ENCODE measurements around the gene CFAP77. TPM values are rescaled to one million over a fixed set of nuclear protein-coding genes. Genes with fewer than 3 reads are reported as not detected.

CFAP77 gene
- polyA plus RNA-seq, 1 donor from 2014 or later = not detected

DNA sequence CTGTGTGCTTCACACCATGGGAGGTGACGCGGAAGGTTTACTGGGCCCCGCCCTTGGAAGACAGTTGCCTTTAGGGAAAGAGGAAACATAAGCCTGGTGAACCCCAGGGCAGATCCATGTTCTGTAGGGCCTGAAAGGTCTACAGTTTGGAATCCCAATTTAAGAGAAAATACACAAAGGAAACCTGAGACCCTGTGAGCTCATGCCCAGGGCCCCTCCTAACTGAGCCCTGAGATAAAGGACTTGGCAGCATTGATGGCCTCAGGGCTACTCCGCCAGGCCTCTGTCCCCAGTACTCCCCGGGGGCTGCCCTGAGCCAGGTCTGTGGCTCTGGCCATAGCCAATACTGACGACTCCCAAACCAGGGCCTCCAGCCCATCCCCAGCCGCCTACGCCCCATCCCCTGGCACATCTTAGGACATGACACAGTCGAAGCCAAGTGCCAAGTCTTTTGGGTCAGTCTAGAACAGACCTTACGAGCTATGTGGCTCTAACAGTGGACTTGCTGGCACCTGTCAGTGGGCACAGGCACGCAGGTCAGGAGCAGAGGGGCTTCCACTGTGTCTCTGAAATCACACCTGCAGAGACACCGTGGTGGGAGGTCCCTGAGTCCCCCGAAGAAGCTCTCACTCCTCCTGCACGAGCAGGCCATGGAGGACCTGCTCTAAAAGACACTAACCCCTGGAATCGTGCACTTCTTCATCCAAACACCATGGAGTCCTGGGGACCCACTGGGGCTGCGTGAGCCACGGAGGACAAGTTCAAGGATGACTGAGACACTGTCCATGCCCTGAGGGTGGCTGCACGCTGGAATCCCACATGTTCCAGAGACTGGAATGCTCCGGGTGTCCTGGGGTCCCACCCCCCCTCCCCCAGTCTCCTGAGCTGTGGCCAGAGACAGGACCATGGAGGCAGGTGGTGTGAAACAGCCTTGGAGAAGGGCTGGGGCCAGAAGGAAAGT, 132.1 kb downstream of the CFAP77 start:
- Histone ChIP-seq H2AFZ (ENCODE audit: low read depth, low read length) (no peak overlapping the region), H3F3A (ENCODE audit: insufficient read depth, low read length, poor library complexity, severe bottlenecking) (no peaks in the 10 kb centered on the region), H3K4me3 (ENCODE audit: low read length) (no peak overlapping the region), H3K27me3 (ENCODE audit: insufficient read depth, low read depth, low read length) (no peaks in the 10 kb centered on the region), H3K4me2 (ENCODE audit: low read length) (no peak overlapping the region), H3K79me2 (replicated peaks; ENCODE audit: insufficient read depth, low read length) (no peaks in the 10 kb centered on the region), H4K20me1 (ENCODE audit: insufficient read depth) (no peaks in the 10 kb centered on the region), H3K9me2 (ENCODE audit: insufficient read depth, low read length) (no peaks in the 10 kb centered on the region), H3K9me3 (ENCODE audit: low read length) (no peaks in the 10 kb centered on the region), H3K9ac (ENCODE audit: low read length) (no peak overlapping the region), H3K27ac (ENCODE audit: low read length) (no peak overlapping the region), H3K36me3 (ENCODE audit: insufficient read depth, low read length) (no peaks in the 10 kb centered on the region)
- TF ChIP-seq EP300 (conservative IDR thresholded peaks at IDR 0.05; ENCODE audit: poor library complexity, severe bottlenecking) (no peak), TAF1 (IDR thresholded peaks at IDR 0.05; ENCODE audit: low read depth) (no peak), POLR2AphosphoS5 (IDR thresholded peaks at IDR 0.05) (no peak), SMC3 (conservative IDR thresholded peaks at IDR 0.05; ENCODE audit: poor library complexity) (no peak), EZH2 (IDR thresholded peaks at IDR 0.05; ENCODE audit: borderline replicate concordance, insufficient read depth, low read length, poor library complexity, severe bottlenecking) (no peak), MXI1 (conservative IDR thresholded peaks at IDR 0.05; ENCODE audit: poor library complexity, severe bottlenecking) (no peak)
- TF ChIP-seq, protein P1, sequence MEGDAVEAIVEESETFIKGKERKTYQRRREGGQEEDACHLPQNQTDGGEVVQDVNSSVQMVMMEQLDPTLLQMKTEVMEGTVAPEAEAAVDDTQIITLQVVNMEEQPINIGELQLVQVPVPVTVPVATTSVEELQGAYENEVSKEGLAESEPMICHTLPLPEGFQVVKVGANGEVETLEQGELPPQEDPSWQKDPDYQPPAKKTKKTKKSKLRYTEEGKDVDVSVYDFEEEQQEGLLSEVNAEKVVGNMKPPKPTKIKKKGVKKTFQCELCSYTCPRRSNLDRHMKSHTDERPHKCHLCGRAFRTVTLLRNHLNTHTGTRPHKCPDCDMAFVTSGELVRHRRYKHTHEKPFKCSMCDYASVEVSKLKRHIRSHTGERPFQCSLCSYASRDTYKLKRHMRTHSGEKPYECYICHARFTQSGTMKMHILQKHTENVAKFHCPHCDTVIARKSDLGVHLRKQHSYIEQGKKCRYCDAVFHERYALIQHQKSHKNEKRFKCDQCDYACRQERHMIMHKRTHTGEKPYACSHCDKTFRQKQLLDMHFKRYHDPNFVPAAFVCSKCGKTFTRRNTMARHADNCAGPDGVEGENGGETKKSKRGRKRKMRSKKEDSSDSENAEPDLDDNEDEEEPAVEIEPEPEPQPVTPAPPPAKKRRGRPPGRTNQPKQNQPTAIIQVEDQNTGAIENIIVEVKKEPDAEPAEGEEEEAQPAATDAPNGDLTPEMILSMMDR (IDR thresholded peaks at IDR 0.05; ENCODE audit: poor library complexity, severe bottlenecking) = no peak

DNA sequence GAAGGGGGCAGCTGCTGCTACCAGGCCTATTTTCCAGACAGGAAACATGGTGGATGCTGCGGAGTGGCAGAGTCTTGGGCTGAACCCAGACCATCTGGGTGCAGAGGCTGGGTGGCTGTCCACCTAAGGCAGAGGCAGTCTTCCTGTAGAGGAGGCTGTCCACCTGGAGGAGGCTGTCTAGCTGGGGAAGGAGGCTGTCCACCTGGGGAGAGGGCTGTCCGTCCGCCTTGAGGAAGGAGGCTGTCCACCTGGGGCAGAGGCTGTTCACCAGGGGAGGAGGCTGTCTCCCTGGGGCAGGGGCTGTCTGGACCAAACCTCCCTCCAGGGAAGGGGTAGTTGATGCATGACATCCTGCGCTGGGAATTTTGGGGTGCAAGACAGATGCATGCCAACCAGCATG, 133.2 kb downstream of the CFAP77 start:
- H3K9me2 ChIP-seq (ENCODE audit: insufficient read depth, low read length) = no peaks in the 10 kb centered on the region
- no peak overlapping the region for H3K4me3 ChIP-seq (ENCODE audit: low read length)
- TF ChIP-seq, protein P1 (IDR thresholded peaks at IDR 0.05; ENCODE audit: poor library complexity, severe bottlenecking) = no peak
- TF ChIP-seq MXI1 (conservative IDR thresholded peaks at IDR 0.05; ENCODE audit: poor library complexity, severe bottlenecking) = no peak
- TF ChIP-seq, protein P2, sequence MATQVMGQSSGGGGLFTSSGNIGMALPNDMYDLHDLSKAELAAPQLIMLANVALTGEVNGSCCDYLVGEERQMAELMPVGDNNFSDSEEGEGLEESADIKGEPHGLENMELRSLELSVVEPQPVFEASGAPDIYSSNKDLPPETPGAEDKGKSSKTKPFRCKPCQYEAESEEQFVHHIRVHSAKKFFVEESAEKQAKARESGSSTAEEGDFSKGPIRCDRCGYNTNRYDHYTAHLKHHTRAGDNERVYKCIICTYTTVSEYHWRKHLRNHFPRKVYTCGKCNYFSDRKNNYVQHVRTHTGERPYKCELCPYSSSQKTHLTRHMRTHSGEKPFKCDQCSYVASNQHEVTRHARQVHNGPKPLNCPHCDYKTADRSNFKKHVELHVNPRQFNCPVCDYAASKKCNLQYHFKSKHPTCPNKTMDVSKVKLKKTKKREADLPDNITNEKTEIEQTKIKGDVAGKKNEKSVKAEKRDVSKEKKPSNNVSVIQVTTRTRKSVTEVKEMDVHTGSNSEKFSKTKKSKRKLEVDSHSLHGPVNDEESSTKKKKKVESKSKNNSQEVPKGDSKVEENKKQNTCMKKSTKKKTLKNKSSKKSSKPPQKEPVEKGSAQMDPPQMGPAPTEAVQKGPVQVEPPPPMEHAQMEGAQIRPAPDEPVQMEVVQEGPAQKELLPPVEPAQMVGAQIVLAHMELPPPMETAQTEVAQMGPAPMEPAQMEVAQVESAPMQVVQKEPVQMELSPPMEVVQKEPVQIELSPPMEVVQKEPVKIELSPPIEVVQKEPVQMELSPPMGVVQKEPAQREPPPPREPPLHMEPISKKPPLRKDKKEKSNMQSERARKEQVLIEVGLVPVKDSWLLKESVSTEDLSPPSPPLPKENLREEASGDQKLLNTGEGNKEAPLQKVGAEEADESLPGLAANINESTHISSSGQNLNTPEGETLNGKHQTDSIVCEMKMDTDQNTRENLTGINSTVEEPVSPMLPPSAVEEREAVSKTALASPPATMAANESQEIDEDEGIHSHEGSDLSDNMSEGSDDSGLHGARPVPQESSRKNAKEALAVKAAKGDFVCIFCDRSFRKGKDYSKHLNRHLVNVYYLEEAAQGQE (IDR thresholded peaks at IDR 0.05; ENCODE audit: borderline replicate concordance) = no peak
- H3K79me2 ChIP-seq (replicated peaks; ENCODE audit: insufficient read depth, low read length) = no peaks in the 10 kb centered on the region
- no peaks in the 10 kb centered on the region for H3K27me3 ChIP-seq (ENCODE audit: insufficient read depth, low read depth, low read length)
- H2AFZ ChIP-seq (ENCODE audit: low read depth, low read length) = no peak overlapping the region
- no peaks in the 10 kb centered on the region for H3F3A ChIP-seq (ENCODE audit: insufficient read depth, low read length, poor library complexity, severe bottlenecking)
- no peaks in the 10 kb centered on the region for H4K20me1 ChIP-seq (ENCODE audit: insufficient read depth)
- H3K4me2 ChIP-seq (ENCODE audit: low read length) = no peak overlapping the region
- no peak overlapping the region for H3K27ac ChIP-seq (ENCODE audit: low read length)
- H3K9me3 ChIP-seq (ENCODE audit: low read length) = no peaks in the 10 kb centered on the region
- H3K9ac ChIP-seq (ENCODE audit: low read length) = no peak overlapping the region
- no peaks in the 10 kb centered on the region for H3K36me3 ChIP-seq (ENCODE audit: insufficient read depth, low read length)
